ENCODE measurements around the gene NOP9.

DNA sequence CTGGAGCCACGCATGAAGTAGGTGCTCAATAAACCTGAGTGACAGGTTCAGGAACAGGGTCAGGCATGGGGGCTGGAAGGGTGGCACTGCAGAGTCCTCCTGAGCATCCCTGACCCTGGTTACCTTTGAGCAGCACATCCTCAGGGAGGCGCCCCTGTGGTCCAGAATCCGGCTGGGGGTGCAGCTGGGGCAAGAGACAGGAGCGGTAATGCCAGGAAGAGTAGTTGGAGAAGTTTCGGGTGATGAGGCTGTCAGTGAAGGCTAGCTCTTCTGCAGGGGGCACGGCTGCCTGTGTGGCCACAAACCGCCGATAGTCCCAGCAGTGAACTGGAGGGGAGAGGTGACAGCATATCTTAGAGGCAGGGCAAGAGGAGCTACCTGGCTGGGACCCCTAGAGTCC, 30.3 kb upstream of the NOP9 start:
- TF ChIP-seq, protein P1, sequence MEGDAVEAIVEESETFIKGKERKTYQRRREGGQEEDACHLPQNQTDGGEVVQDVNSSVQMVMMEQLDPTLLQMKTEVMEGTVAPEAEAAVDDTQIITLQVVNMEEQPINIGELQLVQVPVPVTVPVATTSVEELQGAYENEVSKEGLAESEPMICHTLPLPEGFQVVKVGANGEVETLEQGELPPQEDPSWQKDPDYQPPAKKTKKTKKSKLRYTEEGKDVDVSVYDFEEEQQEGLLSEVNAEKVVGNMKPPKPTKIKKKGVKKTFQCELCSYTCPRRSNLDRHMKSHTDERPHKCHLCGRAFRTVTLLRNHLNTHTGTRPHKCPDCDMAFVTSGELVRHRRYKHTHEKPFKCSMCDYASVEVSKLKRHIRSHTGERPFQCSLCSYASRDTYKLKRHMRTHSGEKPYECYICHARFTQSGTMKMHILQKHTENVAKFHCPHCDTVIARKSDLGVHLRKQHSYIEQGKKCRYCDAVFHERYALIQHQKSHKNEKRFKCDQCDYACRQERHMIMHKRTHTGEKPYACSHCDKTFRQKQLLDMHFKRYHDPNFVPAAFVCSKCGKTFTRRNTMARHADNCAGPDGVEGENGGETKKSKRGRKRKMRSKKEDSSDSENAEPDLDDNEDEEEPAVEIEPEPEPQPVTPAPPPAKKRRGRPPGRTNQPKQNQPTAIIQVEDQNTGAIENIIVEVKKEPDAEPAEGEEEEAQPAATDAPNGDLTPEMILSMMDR (IDR thresholded peaks at IDR 0.05; ENCODE audit: low read length): no peak
- no peak for TF ChIP-seq EZH2 (optimal IDR thresholded peaks at IDR 0.05; ENCODE audit: low read depth, low read length)
